Breast epithelium (tissue), 3 donors: ENCODE data around the gene MAT2B.

Experiments used
- POLR2A ChIP-seq: fragments of 450-650 bp; IDR thresholded peaks from one replicate; pipeline ENCODE4 v1.6.1; 2016; ENCODE audit warnings: antibody characterized with exemption, mild to moderate bottlenecking, moderate library complexity
- POLR2AphosphoS5 ChIP-seq, 3 donors: sonication (generic); formaldehyde crosslinking; IDR thresholded peaks; one replicate each; pipeline ENCODE4 v1.6.1; 2017; ENCODE audit warnings: antibody characterized with exemption in 3 of 3
- TF ChIP-seq, protein P1 (sequence below), 3 donors: fragments of 450-650 bp; IDR thresholded peaks; one replicate each; pipeline ENCODE4 v1.5.1; 2016 to 2017; ENCODE audit warnings: antibody characterized with exemption in 3 of 3, mild to moderate bottlenecking in 3 of 3, moderate library complexity in 3 of 3

DNA sequence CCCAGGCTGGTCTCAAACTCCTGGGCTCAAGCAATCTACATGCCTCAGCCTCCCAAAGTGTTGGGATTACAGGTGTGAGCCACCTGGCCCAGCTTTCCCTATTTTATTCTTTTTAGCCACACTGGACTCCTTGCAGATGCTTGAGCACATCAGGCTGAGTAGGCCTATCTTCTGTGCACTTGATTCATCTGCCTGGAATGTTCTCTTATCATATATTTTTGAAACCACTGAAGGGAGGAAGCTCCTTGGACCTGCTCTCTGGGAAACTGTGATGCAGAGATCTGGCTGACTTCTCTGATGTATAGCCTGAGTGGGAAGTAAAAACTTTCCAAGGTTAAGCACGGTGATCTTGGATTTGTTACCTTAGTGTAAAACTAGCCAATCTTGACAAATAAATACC is 6.5 kb upstream of the MAT2B start:
- TF ChIP-seq, protein P1, sequence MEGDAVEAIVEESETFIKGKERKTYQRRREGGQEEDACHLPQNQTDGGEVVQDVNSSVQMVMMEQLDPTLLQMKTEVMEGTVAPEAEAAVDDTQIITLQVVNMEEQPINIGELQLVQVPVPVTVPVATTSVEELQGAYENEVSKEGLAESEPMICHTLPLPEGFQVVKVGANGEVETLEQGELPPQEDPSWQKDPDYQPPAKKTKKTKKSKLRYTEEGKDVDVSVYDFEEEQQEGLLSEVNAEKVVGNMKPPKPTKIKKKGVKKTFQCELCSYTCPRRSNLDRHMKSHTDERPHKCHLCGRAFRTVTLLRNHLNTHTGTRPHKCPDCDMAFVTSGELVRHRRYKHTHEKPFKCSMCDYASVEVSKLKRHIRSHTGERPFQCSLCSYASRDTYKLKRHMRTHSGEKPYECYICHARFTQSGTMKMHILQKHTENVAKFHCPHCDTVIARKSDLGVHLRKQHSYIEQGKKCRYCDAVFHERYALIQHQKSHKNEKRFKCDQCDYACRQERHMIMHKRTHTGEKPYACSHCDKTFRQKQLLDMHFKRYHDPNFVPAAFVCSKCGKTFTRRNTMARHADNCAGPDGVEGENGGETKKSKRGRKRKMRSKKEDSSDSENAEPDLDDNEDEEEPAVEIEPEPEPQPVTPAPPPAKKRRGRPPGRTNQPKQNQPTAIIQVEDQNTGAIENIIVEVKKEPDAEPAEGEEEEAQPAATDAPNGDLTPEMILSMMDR (IDR thresholded peaks at IDR 0.05): no peak
- TF ChIP-seq POLR2A: no peak
- no peak for TF ChIP-seq POLR2AphosphoS5 (IDR thresholded peaks at IDR 0.05)
